ENCODE results near the gene NCEH1. TPM values are rescaled to one million over a fixed set of nuclear protein-coding genes. Genes with fewer than 3 reads are reported as not detected.
"Not testable (repeated sequence)": the region's sequence is repeated elsewhere in the genome, so short reads cannot be mapped to it uniquely, and the experiment has no call there.

Gene NCEH1
- total RNA-seq, result 1 to 10 TPM; 2.8 to 3.4 TPM

GRCh38 chr3:172710664-172711453, at the start of gene NCEH1:
Gene NCEH1, minus strand, starts transcription at chr3:172711067. Its CDS starts 83 bp downstream, at chr3:172710984.
- TF ChIP-seq, protein P1, sequence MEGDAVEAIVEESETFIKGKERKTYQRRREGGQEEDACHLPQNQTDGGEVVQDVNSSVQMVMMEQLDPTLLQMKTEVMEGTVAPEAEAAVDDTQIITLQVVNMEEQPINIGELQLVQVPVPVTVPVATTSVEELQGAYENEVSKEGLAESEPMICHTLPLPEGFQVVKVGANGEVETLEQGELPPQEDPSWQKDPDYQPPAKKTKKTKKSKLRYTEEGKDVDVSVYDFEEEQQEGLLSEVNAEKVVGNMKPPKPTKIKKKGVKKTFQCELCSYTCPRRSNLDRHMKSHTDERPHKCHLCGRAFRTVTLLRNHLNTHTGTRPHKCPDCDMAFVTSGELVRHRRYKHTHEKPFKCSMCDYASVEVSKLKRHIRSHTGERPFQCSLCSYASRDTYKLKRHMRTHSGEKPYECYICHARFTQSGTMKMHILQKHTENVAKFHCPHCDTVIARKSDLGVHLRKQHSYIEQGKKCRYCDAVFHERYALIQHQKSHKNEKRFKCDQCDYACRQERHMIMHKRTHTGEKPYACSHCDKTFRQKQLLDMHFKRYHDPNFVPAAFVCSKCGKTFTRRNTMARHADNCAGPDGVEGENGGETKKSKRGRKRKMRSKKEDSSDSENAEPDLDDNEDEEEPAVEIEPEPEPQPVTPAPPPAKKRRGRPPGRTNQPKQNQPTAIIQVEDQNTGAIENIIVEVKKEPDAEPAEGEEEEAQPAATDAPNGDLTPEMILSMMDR (IDR thresholded peaks at IDR 0.05), result peak; percentile 66
- POLR2A ChIA-PET, result interaction anchor here (1.0 to 1.9 kb wide), 2 partner anchors 18 to 39 kb away, joined by 3 to 6 read pairs; partner anchors contain the start of gene ECT2
- H3K9me3 Mint-ChIP-seq, result no peaks in the 10 kb centered on the region
- peak within 1 kb of the TSS; percentile 73 for H3K27ac Mint-ChIP-seq
- peak within 1 kb of the TSS; percentile 89 for H3K4me3 Mint-ChIP-seq
- DNase-seq, result peak; percentile 89
- ATAC-seq, result peak; percentile 99
- peaks cover 19% of the 10 kb centered on the region for H3K4me1 Mint-ChIP-seq (ENCODE audit: low read depth)
- intact Hi-C loops (cut with micrococcal nuclease), result no loop called here
- CTCF ChIA-PET, result interaction anchor here (0.6 to 3.0 kb wide), 17 partner anchors 9 to 71 kb away, joined by 3 to 21 read pairs (median 3); partner anchors contain the start of gene ECT2
- H3K27me3 Mint-ChIP-seq, result no peaks in the 10 kb centered on the region
- no peaks in the 10 kb centered on the region for H3K36me3 Mint-ChIP-seq (ENCODE audit: low read depth)

DNA sequence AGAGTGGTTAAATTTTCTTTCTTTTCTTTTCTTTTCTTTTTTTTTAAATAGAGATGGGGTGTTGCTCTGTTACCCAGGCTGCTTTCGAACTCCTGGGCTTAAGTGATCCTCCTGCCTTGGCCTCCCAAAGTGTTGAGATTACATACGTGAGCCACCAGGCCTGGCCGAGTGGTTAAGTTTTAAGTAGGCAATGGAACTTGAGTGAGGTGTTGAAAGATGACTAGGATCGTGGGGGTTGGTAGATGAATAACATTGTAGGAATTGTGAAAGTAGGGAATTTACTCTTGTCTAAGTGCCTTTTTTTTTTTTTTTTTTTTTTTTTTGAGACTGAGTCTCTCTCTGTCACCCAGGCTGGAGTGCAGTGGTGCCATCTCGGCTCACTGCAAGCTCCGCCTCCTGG, 49.5 kb upstream of the NCEH1 start:
- H3K36me3 Mint-ChIP-seq (ENCODE audit: low read depth), result peaks cover 43% of the 10 kb centered on the region
- H3K9me3 Mint-ChIP-seq; POLR2A ChIA-PET; intact Hi-C loops (cut with micrococcal nuclease); H3K27me3 Mint-ChIP-seq; H3K27ac Mint-ChIP-seq; DNase-seq; H3K4me1 Mint-ChIP-seq (ENCODE audit: low read depth); ATAC-seq; H3K4me3 Mint-ChIP-seq: not testable (repeated sequence)
- CTCF ChIA-PET, result interaction anchor here (1.9 kb wide), 1 partner anchor 87 kb away, joined by 5 read pairs; no protein-coding TSS in a partner anchor

GRCh38 chr3:172753125-172753524, 42.3 kb upstream of the NCEH1 start:
- H3K27me3 Mint-ChIP-seq, result no peaks in the 10 kb centered on the region
- TF ChIP-seq, protein P1 (IDR thresholded peaks at IDR 0.05), result no peak
- H3K27ac Mint-ChIP-seq, result no peak overlapping the region
- H3K4me3 Mint-ChIP-seq, result no peak overlapping the region
- peaks cover 21% of the 10 kb centered on the region for H3K36me3 Mint-ChIP-seq (ENCODE audit: low read depth)
- peaks cover 13% of the 10 kb centered on the region for H3K4me1 Mint-ChIP-seq (ENCODE audit: low read depth)
- H3K9me3 Mint-ChIP-seq, result no peaks in the 10 kb centered on the region
- POLR2A ChIA-PET, result interaction anchor here (0.6 to 1.2 kb wide), 2 partner anchors 18 to 491 kb away, joined by 3 read pairs; no protein-coding TSS in a partner anchor
- DNase-seq, result no peak
- intact Hi-C loops (cut with micrococcal nuclease), result no loop called here
- CTCF ChIA-PET, result interaction anchor here (1.3 kb wide), 1 partner anchor 10 kb away, joined by 3 read pairs; no protein-coding TSS in a partner anchor
- ATAC-seq, result no peak

DNA sequence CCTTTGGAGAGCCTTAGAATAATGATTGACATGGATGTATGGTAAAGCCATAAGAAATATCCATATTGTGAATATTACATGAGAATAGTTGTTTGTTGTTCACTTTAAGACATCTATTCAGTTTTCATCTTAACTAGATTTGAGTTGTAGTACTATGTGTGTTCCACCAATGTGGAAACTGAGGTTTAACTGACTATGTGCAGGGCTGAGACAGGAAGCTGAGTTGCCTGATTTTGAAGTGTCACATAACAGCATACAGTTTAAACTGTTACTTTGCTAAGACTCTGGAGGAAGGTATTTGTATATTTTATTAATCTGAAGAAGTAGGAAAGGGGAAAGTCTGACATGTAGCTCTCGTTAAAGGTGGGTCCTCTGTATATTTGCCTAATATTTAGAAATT, 41.8 kb upstream of the NCEH1 start:
- DNase-seq, result no peak
- ChIA-PET CTCF (interaction anchor here (1.3 kb wide), 1 partner anchor 11 kb away, joined by 3 read pairs; no protein-coding TSS in a partner anchor), POLR2A (interaction anchor here (0.6 kb wide), 1 partner anchor 492 kb away, joined by 3 read pairs; no protein-coding TSS in a partner anchor)
- Mint-ChIP-seq H3K27ac (no peak overlapping the region), H3K9me3 (no peaks in the 10 kb centered on the region), H3K27me3 (no peaks in the 10 kb centered on the region), H3K4me1 (ENCODE audit: low read depth) (peaks cover 13% of the 10 kb centered on the region), H3K4me3 (peak overlapping the region; percentile 1), H3K36me3 (ENCODE audit: low read depth) (peaks cover 19% of the 10 kb centered on the region)
- intact Hi-C loops (cut with micrococcal nuclease), result no loop called here
- TF ChIP-seq, protein P1 (IDR thresholded peaks at IDR 0.05), result no peak
- ATAC-seq, result no peak

- intact Hi-C loops (cut with micrococcal nuclease), result no loop called here
- Mint-ChIP-seq H3K4me1 (ENCODE audit: low read depth) (peaks cover 13% of the 10 kb centered on the region), H3K27ac (peak overlapping the region; percentile 98), H3K27me3 (no peaks in the 10 kb centered on the region), H3K9me3 (no peaks in the 10 kb centered on the region), H3K4me3 (peak overlapping the region; percentile 89), H3K36me3 (ENCODE audit: low read depth) (peaks cover 12% of the 10 kb centered on the region)
- DNase-seq, result no peak
- TF ChIP-seq, protein P1 (IDR thresholded peaks at IDR 0.05), result no peak
- CTCF ChIA-PET, result interaction anchor here (0.8 to 3.6 kb wide), 5 partner anchors 38 to 532 kb away, joined by 3 to 13 read pairs (median 6); partner anchors contain the start of gene NCEH1
- ATAC-seq, result no peak
- POLR2A ChIA-PET, result interaction anchor here (1.4 kb wide), 1 partner anchor 14 kb away, joined by 5 read pairs; no protein-coding TSS in a partner anchor
These were observed 40.4 kb upstream of the NCEH1 start for GRCh38 chr3:172751175-172751704.

All from activated CD8-positive, alpha-beta T cell treated with anti-CD3 and anti-CD28 coated beads for 36 hours (primary cell).